ENCODE results near the gene TCEAL3.
"Not testable (repeated sequence)": the region's sequence is repeated elsewhere in the genome, so short reads cannot be mapped to it uniquely, and the experiment has no call there.

Gene TCEAL3

GRCh38 chrX:103626855-103627254 lies 19.1 kb downstream of the TCEAL3 start:
- DNase-seq (ENCODE audit: low read depth, low spot score), result no peak

- peak; percentile 61 for DNase-seq (ENCODE audit: low read depth, low spot score)
Measured at GRCh38 chrX:103628386-103629317, 20.9 kb downstream of the TCEAL3 start, which contains the start of gene TCEAL1. Gene TCEAL1 (plus strand): TSS chrX:103628975. CDS start chrX:103629917, 942 bp downstream.

GRCh38 chrX:103629318-103630170 lies 21.8 kb downstream of the TCEAL3 start:
- peak; percentile 78 for DNase-seq (ENCODE audit: low read depth, low spot score)

GRCh38 chrX:103630171-103630511 lies 22.4 kb downstream of the TCEAL3 start:
- DNase-seq (ENCODE audit: low read depth, low spot score), result no peak

GRCh38 chrX:103631145-103631544 lies 23.4 kb downstream of the TCEAL3 start:
- no peak for DNase-seq (ENCODE audit: low read depth, low spot score)

GRCh38 chrX:103635436-103635835 lies 27.7 kb downstream of the TCEAL3 start:
- no peak for DNase-seq (ENCODE audit: low read depth, low spot score)

- peak; percentile 16 for DNase-seq (ENCODE audit: low read depth, low spot score)
Measured at GRCh38 chrX:103637604-103638338, 30.0 kb downstream of the TCEAL3 start.

GRCh38 chrX:103638479-103639346 lies 30.9 kb downstream of the TCEAL3 start:
- peak; percentile 47 for DNase-seq (ENCODE audit: low read depth, low spot score)

- peak; percentile 39 for DNase-seq (ENCODE audit: low read depth, low spot score)
Measured at GRCh38 chrX:103640401-103641155, 32.8 kb downstream of the TCEAL3 start.

- DNase-seq (ENCODE audit: low read depth, low spot score), result no peak
Measured at GRCh38 chrX:103644125-103644524, 36.4 kb downstream of the TCEAL3 start.

GRCh38 chrX:103647630-103648029 lies 39.9 kb downstream of the TCEAL3 start:
- no peak for DNase-seq (ENCODE audit: low read depth, low spot score)

- no peak for DNase-seq (ENCODE audit: low read depth, low spot score)
Measured at GRCh38 chrX:103651151-103651773, 43.5 kb downstream of the TCEAL3 start.

GRCh38 chrX:103655230-103656000 lies 47.7 kb downstream of the TCEAL3 start:
- not testable (repeated sequence) for DNase-seq (ENCODE audit: low read depth, low spot score)

GRCh38 chrX:103656617-103657016 lies 48.9 kb downstream of the TCEAL3 start:
- DNase-seq (ENCODE audit: low read depth, low spot score), result peak; percentile 57

GRCh38 chrX:103657066-103657465 lies 49.3 kb downstream of the TCEAL3 start:
- DNase-seq (ENCODE audit: low read depth, low spot score), result not testable (repeated sequence)

- DNase-seq (ENCODE audit: low read depth, low spot score), result no peak
Measured at GRCh38 chrX:103658681-103659433, 51.1 kb downstream of the TCEAL3 start.

- not testable (repeated sequence) for DNase-seq (ENCODE audit: low read depth, low spot score)
Measured at GRCh38 chrX:103659460-103659859, 51.7 kb downstream of the TCEAL3 start.
